ENCODE data around the gene THOC5. TPM values are rescaled to one million over a fixed set of nuclear protein-coding genes. Genes with fewer than 3 reads are reported as not detected.

THOC5 gene
- total and polyA plus RNA-seq, 3 donors from 2014 or later = 46.0 to 59.1 (median 58.7) TPM

GRCh38 chr22:29456211-29456671 lies 97.3 kb downstream of the THOC5 start:
- H3K4me3 ChIP-seq = no peak overlapping the region

More at GRCh38 chr22:29456211-29456671, 97.3 kb downstream of the THOC5 start:
- DNase-seq = no peak
- no peaks in the 10 kb centered on the region for H3K36me3 ChIP-seq (ENCODE audit: low read depth, missing control alignments)
- TF ChIP-seq CTCF (IDR thresholded peaks at IDR 0.05) (no peak), POLR2A (IDR thresholded peaks at IDR 0.05) (no peak)
- H3K27me3 ChIP-seq = no peaks in the 10 kb centered on the region
- WGBS, 2 donors = 59 to 67% methylated on average over 9 of the region's 9 CpGs
- intact Hi-C loops (cut with DNase I; ENCODE audit: low total_unique reads) = no loop called here
- peak overlapping the region; percentile 18 to 30 for H3K27ac ChIP-seq
- no peaks in the 10 kb centered on the region for H3K9me3 ChIP-seq
- H3K4me1 ChIP-seq = peaks cover 15% of the 10 kb centered on the region

Other genes with a start within 250 kb of the THOC5 start
- 100 to 1,000 TPM; 191 to 197 TPM for gene GAS2L1, start 247.1 kb downstream of the THOC5 start, total RNA-seq
- 84.9 TPM for gene GAS2L1, start 247.1 kb downstream of the THOC5 start, polyA plus RNA-seq (ENCODE audit: insufficient read depth, low read depth, low replicate concordance)
- 10 to 100 TPM in 1 of 2 donors, 1 to 10 TPM in 1; 7.1 to 10.4 TPM for gene RASL10A, start 238.1 kb downstream of the THOC5 start, total RNA-seq
- 2.2 TPM for gene RASL10A, start 238.1 kb downstream of the THOC5 start, polyA plus RNA-seq (ENCODE audit: insufficient read depth, low read depth, low replicate concordance)
- gene AP1B1, start 165.2 kb downstream of the THOC5 start, total RNA-seq = 10 to 100 TPM; 79.8 to 92.0 TPM
- 71.8 TPM for gene AP1B1, start 165.2 kb downstream of the THOC5 start, polyA plus RNA-seq (ENCODE audit: insufficient read depth, low read depth, low replicate concordance)
- gene RFPL1, start 115.2 kb downstream of the THOC5 start, total RNA-seq = under 1 TPM; 0.37 to 0.71 TPM
- gene RFPL1, start 115.2 kb downstream of the THOC5 start, polyA plus RNA-seq (ENCODE audit: insufficient read depth, low read depth, low replicate concordance) = 1.4 TPM
- gene NEFH, start 73.5 kb downstream of the THOC5 start, total RNA-seq = 10 to 100 TPM; 16.9 to 18.6 TPM
- 12.0 TPM for gene NEFH, start 73.5 kb downstream of the THOC5 start, polyA plus RNA-seq (ENCODE audit: insufficient read depth, low read depth, low replicate concordance)
- 10 to 100 TPM; 27.5 to 36.5 TPM for gene NIPSNAP1, start 27.4 kb upstream of the THOC5 start, total RNA-seq
- 37.1 TPM for gene NIPSNAP1, start 27.4 kb upstream of the THOC5 start, polyA plus RNA-seq (ENCODE audit: insufficient read depth, low read depth, low replicate concordance)
- 10 to 100 TPM; 23.4 to 32.5 TPM for gene NF2, start 49.9 kb upstream of the THOC5 start, total RNA-seq
- 45.2 TPM for gene NF2, start 49.9 kb upstream of the THOC5 start, polyA plus RNA-seq (ENCODE audit: insufficient read depth, low read depth, low replicate concordance)
- gene CABP7, start 166.2 kb upstream of the THOC5 start, total RNA-seq = 1 to 10 TPM in 1 of 2 donors, under 1 TPM in 1; 0.79 to 1.6 TPM
- 1.6 TPM for gene CABP7, start 166.2 kb upstream of the THOC5 start, polyA plus RNA-seq (ENCODE audit: insufficient read depth, low read depth, low replicate concordance)
- gene ZMAT5, start 213.2 kb upstream of the THOC5 start, total RNA-seq = 10 to 100 TPM; 16.7 to 23.4 TPM
- 19.6 TPM for gene ZMAT5, start 213.2 kb upstream of the THOC5 start, polyA plus RNA-seq (ENCODE audit: insufficient read depth, low read depth, low replicate concordance)
- 100 to 1,000 TPM in 1 of 2 donors, 10 to 100 TPM in 1; 91.3 to 122 TPM for gene UQCR10, start 213.6 kb upstream of the THOC5 start, total RNA-seq
- gene UQCR10, start 213.6 kb upstream of the THOC5 start, polyA plus RNA-seq (ENCODE audit: insufficient read depth, low read depth, low replicate concordance) = 211 TPM